ENCODE results near the gene TSPAN13.

GRCh38 chr7:16770657-16771329 lies 17.2 kb downstream of the TSPAN13 start:
- no peak for TF ChIP-seq POLR2A (IDR thresholded peaks at IDR 0.05)
- TF ChIP-seq, protein P1, sequence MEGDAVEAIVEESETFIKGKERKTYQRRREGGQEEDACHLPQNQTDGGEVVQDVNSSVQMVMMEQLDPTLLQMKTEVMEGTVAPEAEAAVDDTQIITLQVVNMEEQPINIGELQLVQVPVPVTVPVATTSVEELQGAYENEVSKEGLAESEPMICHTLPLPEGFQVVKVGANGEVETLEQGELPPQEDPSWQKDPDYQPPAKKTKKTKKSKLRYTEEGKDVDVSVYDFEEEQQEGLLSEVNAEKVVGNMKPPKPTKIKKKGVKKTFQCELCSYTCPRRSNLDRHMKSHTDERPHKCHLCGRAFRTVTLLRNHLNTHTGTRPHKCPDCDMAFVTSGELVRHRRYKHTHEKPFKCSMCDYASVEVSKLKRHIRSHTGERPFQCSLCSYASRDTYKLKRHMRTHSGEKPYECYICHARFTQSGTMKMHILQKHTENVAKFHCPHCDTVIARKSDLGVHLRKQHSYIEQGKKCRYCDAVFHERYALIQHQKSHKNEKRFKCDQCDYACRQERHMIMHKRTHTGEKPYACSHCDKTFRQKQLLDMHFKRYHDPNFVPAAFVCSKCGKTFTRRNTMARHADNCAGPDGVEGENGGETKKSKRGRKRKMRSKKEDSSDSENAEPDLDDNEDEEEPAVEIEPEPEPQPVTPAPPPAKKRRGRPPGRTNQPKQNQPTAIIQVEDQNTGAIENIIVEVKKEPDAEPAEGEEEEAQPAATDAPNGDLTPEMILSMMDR (IDR thresholded peaks at IDR 0.05), result no peak

Data from Peyer's patch (tissue), 4 donors.